CD14-positive monocyte (primary cell): ENCODE measurements around the gene MAML3. TPM values are rescaled to one million over a fixed set of nuclear protein-coding genes. Genes with fewer than 3 reads are reported as not detected.

Experiments used
- DNase-seq, 3 donors: peaks; one replicate each; pipeline ENCODE4 v3.0.0-alpha.2; 2011 to 2022
- H2AFZ ChIP-seq: 2 replicates; pipeline ENCODE4 v1.6.0; 2012; ENCODE audit warnings: mild to moderate bottlenecking, low read depth, low read length, inconsistent platforms; ENCODE audit not compliant: insufficient read depth, poor library complexity, severe bottlenecking
- H3K27ac ChIP-seq, 2 donors: 1 replicate in 1 of 2; 2 replicates in 1 of 2; pipeline ENCODE4 v1.5.1; 2012 to 2013; ENCODE audit warnings: low read length in 2 of 2, control low read depth in 1 of 2, inconsistent platforms in 1 of 2, low read depth in 1 of 2, mild to moderate bottlenecking in 1 of 2
- H3K27me3 ChIP-seq, 2 donors: one replicate each; pipeline versions ENCODE4 v1.6.0 to v1.6.1; 2011 to 2013; ENCODE audit warnings: low read length in 2 of 2; ENCODE audit not compliant: control insufficient read depth in 2 of 2, insufficient read depth in 2 of 2
- H3K36me3 ChIP-seq, 2 donors: replicated peaks in 1 of 2; 1 replicate in 1 of 2; 2 replicates in 1 of 2; pipeline versions ENCODE4 v1.5.1 to v1.6.1; 2012 to 2013; ENCODE audit warnings: low read length in 2 of 2, control low read depth in 1 of 2, inconsistent platforms in 1 of 2, mild to moderate bottlenecking in 1 of 2; ENCODE audit not compliant: insufficient read depth in 2 of 2, control insufficient read depth in 1 of 2
- H3K4me1 ChIP-seq, 2 donors: 1 replicate in 1 of 2; 2 replicates in 1 of 2; pipeline versions ENCODE4 v1.5.1 to v1.6.1; 2012 to 2013; ENCODE audit warnings: low read length in 2 of 2, control low read depth in 1 of 2, inconsistent platforms in 1 of 2, mild to moderate bottlenecking in 1 of 2, moderate library complexity in 1 of 2; ENCODE audit not compliant: insufficient read depth in 2 of 2, control insufficient read depth in 1 of 2
- H3K4me2 ChIP-seq: replicated peaks from 2 replicates; pipeline ENCODE3; 2012; ENCODE audit warnings: low read length, moderate library complexity, mild to moderate bottlenecking; ENCODE audit not compliant: poor library complexity, severe bottlenecking; ENCODE audit errors: extremely low read depth
- H3K4me3 ChIP-seq, 3 experiments: fragments of 200-600 bp in 1 of 3; sonication (generic) in 1 of 3; replicated peaks in 1 of 3; 1 replicate in 2 of 3; 2 replicates in 1 of 3; pipeline ENCODE4 v1.5.1; 2011 to 2013; ENCODE audit warnings: low read length in 3 of 3, mild to moderate bottlenecking in 3 of 3, control low read depth in 2 of 3, low read depth in 2 of 3, inconsistent platforms in 1 of 3, moderate library complexity in 1 of 3
- H3K79me2 ChIP-seq: 2 replicates; pipeline ENCODE4 v1.6.0; 2012; ENCODE audit warnings: mild to moderate bottlenecking, control low read depth, inconsistent platforms, low read length, moderate library complexity; ENCODE audit not compliant: insufficient read depth
- H3K9ac ChIP-seq: 2 replicates; pipeline ENCODE4 v1.6.0; 2017; ENCODE audit warnings: low read length, mild to moderate bottlenecking; ENCODE audit not compliant: insufficient read depth, poor library complexity, severe bottlenecking
- H3K9me3 ChIP-seq, 2 donors: replicated peaks in 1 of 2; 1 replicate in 1 of 2; 2 replicates in 1 of 2; pipeline versions ENCODE4 v1.5.1 to v1.6.1; 2012 to 2013; ENCODE audit warnings: low read length in 2 of 2, control low read depth in 1 of 2; ENCODE audit not compliant: control insufficient read depth in 1 of 2, insufficient read depth in 1 of 2
- H4K20me1 ChIP-seq: 2 replicates; pipeline ENCODE4 v1.6.0; 2012; ENCODE audit warnings: mild to moderate bottlenecking, low read length, control low read depth, moderate library complexity; ENCODE audit not compliant: insufficient read depth
- H3K27ac Mint-ChIP-seq, 7 donors: one replicate each; pipeline ENCODE4 v1.8.0; 2020; ENCODE audit warnings: mild to moderate bottlenecking in 7 of 7, mixed read lengths in 7 of 7, moderate library complexity in 6 of 7, inconsistent platforms in 2 of 7
- H3K27me3 Mint-ChIP-seq, 3 donors: one replicate each; pipeline ENCODE4 v1.8.0; 2021 to 2022; ENCODE audit warnings: low read depth in 3 of 3, mild to moderate bottlenecking in 3 of 3, mixed read lengths in 3 of 3, moderate library complexity in 3 of 3, inconsistent platforms in 1 of 3
- H3K36me3 Mint-ChIP-seq, 2 donors: one replicate each; pipeline ENCODE4 v1.8.0; 2020; ENCODE audit warnings: mixed read lengths in 2 of 2, inconsistent platforms in 1 of 2, mild to moderate bottlenecking in 1 of 2
- H3K4me1 Mint-ChIP-seq: one replicate; pipeline ENCODE4 v1.8.0; 2020; ENCODE audit warnings: mild to moderate bottlenecking, mixed read lengths
- H3K4me3 Mint-ChIP-seq, 2 donors: one replicate each; pipeline ENCODE4 v1.8.0; 2020; ENCODE audit warnings: mild to moderate bottlenecking in 2 of 2, mixed read lengths in 2 of 2, moderate library complexity in 1 of 2
- H3K9me3 Mint-ChIP-seq, 7 donors: one replicate each; pipeline ENCODE4 v1.8.0; 2020 to 2022; ENCODE audit warnings: mixed read lengths in 7 of 7, mild to moderate bottlenecking in 6 of 7, moderate library complexity in 6 of 7, inconsistent platforms in 2 of 7
- CTCF ChIP-seq: fragments of 200-600 bp; IDR thresholded peaks from one replicate; pipeline ENCODE4 v1.8.0; 2022; ENCODE audit warnings: antibody characterized with exemption, mild to moderate bottlenecking
- WGBS: methylation state at CpG from one replicate; pipeline ENCODE4 v1.1.5; 2013; ENCODE audit warnings: missing lambda C conversion rate; ENCODE audit not compliant: insufficient coverage; 5-methylcytosine and 5-hydroxymethylcytosine counted together
- intact Hi-C, 2 donors: fragments of 100-400 bp; cut with micrococcal nuclease; formaldehyde crosslinking; loops; one replicate each; pipeline versions ENCODE4 v1.15.0 to v1.15.1; 2023
- polyA plus RNA-seq, 3 donors: library from polyadenylated mRNA; depleted of rRNA in 1 of 3; unstranded in 2 of 3; stranded (reverse) in 1 of 3; fragments of 300-500 nt in 2 of 3; fragments of >200 nt in 1 of 3; fragmentation: Illumina TruSeq in 2 of 3; gene quantifications; 1 replicate in 2 of 3; 2 replicates in 1 of 3; pipeline ENCODE4 v1.2.3, GENCODE V29; 2012 to 2021

MAML3 gene
- polyA plus RNA-seq, 3 donors = 1.5 to 6.5 (median 2.3) TPM

- peaks cover 34 to 70% of the 10 kb centered on the region in 2 donors for H3K36me3 ChIP-seq
- no peak overlapping the region for H3K4me2 ChIP-seq
- 100% methylated on average over 2 of the region's 3 CpGs for WGBS
- no peak overlapping the region for H3K9ac ChIP-seq
- H3K4me1 ChIP-seq = peaks cover under 1 to 4% of the 10 kb centered on the region in 2 donors
- no peaks in the 10 kb centered on the region for H3K9me3 ChIP-seq
- no peak overlapping the region for H3K4me3 Mint-ChIP-seq
- no peak for DNase-seq
- H3K79me2 ChIP-seq = peaks cover 5% of the 10 kb centered on the region
- H4K20me1 ChIP-seq = no peaks in the 10 kb centered on the region
- H3K27ac Mint-ChIP-seq = peak overlapping the region in 2 of 7 donors; percentile 19 to 68
- H3K27me3 Mint-ChIP-seq = peaks cover 0 to 2% (median 0%) of the 10 kb centered on the region in 3 donors
- TF ChIP-seq CTCF = no peak
- peaks cover 3% of the 10 kb centered on the region for H3K4me1 Mint-ChIP-seq
- no peak overlapping the region for H2AFZ ChIP-seq
- H3K4me3 ChIP-seq = no peak overlapping the region
- H3K27ac ChIP-seq = no peak overlapping the region
- no peaks in the 10 kb centered on the region for H3K9me3 Mint-ChIP-seq
- no peaks in the 10 kb centered on the region for H3K27me3 ChIP-seq
- peaks cover 64 to 68% of the 10 kb centered on the region in 2 donors for H3K36me3 Mint-ChIP-seq
- intact Hi-C loops = no loop called here
Observed at GRCh38 chr4:139728840-139729239, 425.1 kb downstream of the MAML3 start.

DNA sequence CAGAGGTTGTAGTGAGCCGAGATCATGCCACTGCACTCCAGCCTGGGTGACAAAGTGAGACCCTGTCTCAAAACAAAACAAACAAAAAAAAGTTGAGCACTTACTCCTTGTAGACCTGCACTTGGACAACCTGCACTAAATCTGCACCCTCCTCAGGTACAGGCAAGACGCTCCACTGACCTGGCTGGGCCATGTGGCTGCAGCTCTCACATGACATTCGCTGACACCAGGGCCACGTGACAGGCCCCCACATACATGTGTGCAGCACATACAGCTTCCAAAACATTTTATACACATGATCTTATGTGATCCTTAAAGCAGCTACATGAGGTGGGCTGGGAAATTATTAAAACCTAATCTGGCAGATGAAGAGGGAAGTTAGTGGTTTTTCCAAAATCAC lies 425.8 kb downstream of the MAML3 start:
- no peak overlapping the region for H3K9ac ChIP-seq
- H4K20me1 ChIP-seq = no peaks in the 10 kb centered on the region
- Mint-ChIP-seq H3K4me1 (no peaks in the 10 kb centered on the region), H3K27ac (peak overlapping the region in 1 of 7 donors; percentile 20), H3K4me3 (no peak overlapping the region), H3K9me3 (no peaks in the 10 kb centered on the region), H3K36me3 (peaks cover 68 to 74% of the 10 kb centered on the region in 2 donors), H3K27me3 (peaks cover 0 to 2% (median 0%) of the 10 kb centered on the region in 3 donors)
- DNase-seq = no peak
- no peaks in the 10 kb centered on the region for H3K4me1 ChIP-seq
- intact Hi-C loops = no loop called here
- peaks cover 1% of the 10 kb centered on the region for H3K79me2 ChIP-seq
- no peak overlapping the region for H2AFZ ChIP-seq
- no peaks in the 10 kb centered on the region for H3K27me3 ChIP-seq
- no peaks in the 10 kb centered on the region for H3K9me3 ChIP-seq
- TF ChIP-seq CTCF = no peak
- H3K36me3 ChIP-seq = peaks cover 39 to 77% of the 10 kb centered on the region in 2 donors
- H3K4me2 ChIP-seq = no peak overlapping the region
- no peak overlapping the region for H3K4me3 ChIP-seq
- no peak overlapping the region for H3K27ac ChIP-seq
- 100% methylated on average over 1 of the region's 4 CpGs for WGBS
